HEK293T (cell line): ENCODE data around the gene ATF3.

Experiments used
- CTCF ChIA-PET: fragments of 350-600 bp; formaldehyde crosslinking; extraction: SDS; loops from one replicate; lab custom pipeline; 2021; ENCODE audit warnings: antibody characterized with exemption, inconsistent platforms; lab: Yijun Ruan, JAX
- POLR2A ChIA-PET: fragments of 350-600 bp; formaldehyde crosslinking; extraction: SDS; loops from one replicate; lab custom pipeline; 2020; ENCODE audit warnings: antibody characterized with exemption, inconsistent platforms; lab: Yijun Ruan, JAX
- DNase-seq: peaks from one replicate; pipeline ENCODE4 v3.0.0; 2012; ENCODE audit warnings: mixed read lengths; ENCODE audit errors: extremely low spot score
- ARNT ChIP-seq: fragments of 450-650 bp; IDR thresholded peaks from 2 replicates; pipeline ENCODE4 v1.6.1; 2017; ENCODE audit warnings: mild to moderate bottlenecking
- BHLHE40 ChIP-seq: fragments of 450-650 bp; IDR thresholded peaks from 2 replicates; pipeline ENCODE4 v1.6.1; 2016; ENCODE audit warnings: mild to moderate bottlenecking, moderate library complexity, borderline replicate concordance
- CTBP1 ChIP-seq: fragments of 450-650 bp; IDR thresholded peaks from 2 replicates; pipeline ENCODE4 v1.6.1; 2016; ENCODE audit warnings: borderline replicate concordance
- ELF4 ChIP-seq: fragments of 450-650 bp; IDR thresholded peaks from 2 replicates; pipeline ENCODE4 v1.6.1; 2017; ENCODE audit warnings: antibody characterized with exemption
- FOXA1 ChIP-seq: fragments of 450-650 bp; IDR thresholded peaks from 2 replicates; pipeline ENCODE4 v1.6.1; 2016; ENCODE audit warnings: mild to moderate bottlenecking
- FOXK2 ChIP-seq: fragments of 450-650 bp; IDR thresholded peaks from 2 replicates; pipeline ENCODE4 v1.6.1; 2016; ENCODE audit warnings: mild to moderate bottlenecking
- FOXM1 ChIP-seq: fragments of 450-650 bp; IDR thresholded peaks from 2 replicates; pipeline ENCODE4 v1.6.1; 2017; ENCODE audit warnings: mild to moderate bottlenecking, borderline replicate concordance
- HDGF ChIP-seq: fragments of 450-650 bp; IDR thresholded peaks from 2 replicates; pipeline ENCODE4 v1.6.1; 2017; ENCODE audit warnings: antibody characterized with exemption, borderline replicate concordance
- L3MBTL2 ChIP-seq: fragments of 450-650 bp; conservative IDR thresholded peaks from 2 replicates; pipeline ENCODE4 v1.6.1; 2016; ENCODE audit warnings: mild to moderate bottlenecking
- LEF1 ChIP-seq: fragments of 450-650 bp; IDR thresholded peaks from 2 replicates; pipeline ENCODE4 v1.6.1; 2017; ENCODE audit warnings: mild to moderate bottlenecking, borderline replicate concordance
- NFRKB ChIP-seq: fragments of 450-650 bp; IDR thresholded peaks from 2 replicates; pipeline ENCODE4 v1.6.1; 2016; ENCODE audit warnings: mild to moderate bottlenecking, moderate library complexity
- SP1 ChIP-seq: fragments of 450-650 bp; IDR thresholded peaks from 2 replicates; pipeline ENCODE4 v1.6.1; 2017
- SUZ12 ChIP-seq: fragments of 450-650 bp; IDR thresholded peaks from 2 replicates; pipeline ENCODE4 v1.6.1; 2016; ENCODE audit warnings: mild to moderate bottlenecking
- TARDBP ChIP-seq: fragments of 450-650 bp; IDR thresholded peaks from 2 replicates; pipeline ENCODE4 v1.6.1; 2016
- ZNF384 ChIP-seq: fragments of 450-650 bp; IDR thresholded peaks from 2 replicates; pipeline ENCODE4 v1.6.1; 2016
- TF ChIP-seq, protein P1 (sequence below): fragments of 450-650 bp; IDR thresholded peaks from 2 replicates; pipeline ENCODE4 v1.6.1; 2016

ATF3 gene

DNA sequence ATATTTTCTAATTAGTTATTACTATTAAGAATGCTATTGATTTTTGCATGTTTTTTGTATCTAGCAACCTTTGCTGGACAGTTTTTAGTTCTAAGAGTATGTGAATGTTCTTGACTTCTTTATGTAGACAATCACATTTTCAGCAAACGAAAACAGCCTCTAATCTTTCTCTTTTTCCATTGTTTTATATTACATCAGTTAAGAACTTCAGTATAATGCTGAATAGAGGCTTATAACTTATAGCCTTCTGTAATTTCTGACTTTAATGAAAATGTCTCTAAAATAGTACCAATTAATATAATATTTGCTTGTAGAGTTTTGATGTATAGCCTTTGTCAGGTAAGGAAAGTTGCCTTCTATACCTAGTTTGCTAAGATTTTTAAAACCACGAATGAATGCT is 33.2 kb upstream of the ATF3 start:
- CTCF ChIA-PET: interaction anchor here (0.8 kb wide), 1 partner anchor 8 kb away, joined by 3 read pairs; no protein-coding TSS in a partner anchor

DNA sequence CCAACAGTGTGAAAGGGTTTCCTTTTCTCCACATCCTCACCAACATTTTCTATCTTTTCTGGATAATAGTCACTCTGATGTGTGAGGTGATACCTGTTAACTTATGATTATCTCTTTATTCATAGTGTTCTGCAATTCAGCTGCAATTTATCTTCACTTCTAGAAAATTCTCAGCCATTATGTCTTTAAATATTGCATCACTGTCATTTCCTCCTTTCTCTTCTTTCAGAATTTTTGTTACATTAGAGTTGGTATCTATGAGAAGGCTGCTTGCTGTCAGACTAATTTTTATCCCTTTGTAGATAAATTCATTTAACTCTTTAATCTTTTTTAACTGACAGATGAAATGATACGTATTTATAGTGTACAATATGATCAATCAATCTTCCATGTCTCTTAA is 30.5 kb upstream of the ATF3 start:
- no peak for DNase-seq
- ChIA-PET POLR2A (interaction anchor here (2.7 kb wide), 1 partner anchor 30 kb away, joined by 9 read pairs; the partner anchor contains the start of gene ATF3), CTCF (interaction anchor here (1.0 kb wide), 1 partner anchor 10 kb away, joined by 4 read pairs; no protein-coding TSS in a partner anchor)
- TF ChIP-seq ELF4 (no peak), SUZ12 (no peak), LEF1 (no peak), NFRKB (no peak), ZNF384 (no peak), BHLHE40 (no peak), ARNT (no peak), SP1 (no peak), FOXM1 (no peak), TARDBP (no peak), FOXA1 (no peak), FOXK2 (no peak), CTBP1 (no peak), HDGF (no peak), L3MBTL2 (no peak)
- TF ChIP-seq, protein P1, sequence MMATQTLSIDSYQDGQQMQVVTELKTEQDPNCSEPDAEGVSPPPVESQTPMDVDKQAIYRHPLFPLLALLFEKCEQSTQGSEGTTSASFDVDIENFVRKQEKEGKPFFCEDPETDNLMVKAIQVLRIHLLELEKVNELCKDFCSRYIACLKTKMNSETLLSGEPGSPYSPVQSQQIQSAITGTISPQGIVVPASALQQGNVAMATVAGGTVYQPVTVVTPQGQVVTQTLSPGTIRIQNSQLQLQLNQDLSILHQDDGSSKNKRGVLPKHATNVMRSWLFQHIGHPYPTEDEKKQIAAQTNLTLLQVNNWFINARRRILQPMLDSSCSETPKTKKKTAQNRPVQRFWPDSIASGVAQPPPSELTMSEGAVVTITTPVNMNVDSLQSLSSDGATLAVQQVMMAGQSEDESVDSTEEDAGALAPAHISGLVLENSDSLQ: no peak

More for the DNA sequence above, 33.2 kb upstream of the ATF3 start:
- POLR2A ChIA-PET: interaction anchor here (1.1 kb wide), 1 partner anchor 33 kb away, joined by 3 read pairs; the partner anchor contains the start of gene ATF3
- no peak for TF ChIP-seq TARDBP
- TF ChIP-seq BHLHE40: no peak
- no peak for TF ChIP-seq LEF1
- TF ChIP-seq L3MBTL2: no peak
- TF ChIP-seq NFRKB: no peak
- no peak for TF ChIP-seq CTBP1
- no peak for TF ChIP-seq SUZ12
- TF ChIP-seq, protein P1: no peak
- TF ChIP-seq SP1: no peak
- TF ChIP-seq FOXA1: no peak
- TF ChIP-seq FOXK2: no peak
- no peak for TF ChIP-seq FOXM1
- DNase-seq: no peak

DNA sequence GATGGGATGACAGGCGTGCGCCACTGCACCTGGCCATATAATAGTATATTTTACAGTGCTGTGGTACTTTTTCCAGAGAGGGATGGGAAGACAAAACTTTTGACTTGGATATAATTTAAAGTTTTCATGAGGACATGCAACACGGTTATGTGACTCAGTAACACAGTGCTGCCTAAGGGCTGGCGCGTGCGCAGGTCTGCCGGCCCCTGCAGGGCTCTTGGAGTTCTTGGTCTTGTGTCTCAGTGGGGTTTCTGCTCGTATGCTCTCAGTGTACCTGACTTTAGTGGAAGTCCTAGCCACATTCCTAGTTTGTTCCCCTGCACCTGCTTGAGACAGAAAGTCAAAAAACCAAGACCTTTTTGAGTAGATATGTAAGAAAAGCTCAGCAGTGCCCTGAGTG is 27.5 kb upstream of the ATF3 start:
- CTCF ChIA-PET: no interaction called here
- POLR2A ChIA-PET: no interaction called here
- no peak for TF ChIP-seq CTBP1
- no peak for TF ChIP-seq FOXK2
- no peak for TF ChIP-seq L3MBTL2
- no peak for TF ChIP-seq HDGF
- TF ChIP-seq LEF1: no peak
- no peak for TF ChIP-seq TARDBP
- no peak for TF ChIP-seq FOXM1
- TF ChIP-seq, protein P1: no peak
- TF ChIP-seq ARNT: no peak
- no peak for DNase-seq

DNA sequence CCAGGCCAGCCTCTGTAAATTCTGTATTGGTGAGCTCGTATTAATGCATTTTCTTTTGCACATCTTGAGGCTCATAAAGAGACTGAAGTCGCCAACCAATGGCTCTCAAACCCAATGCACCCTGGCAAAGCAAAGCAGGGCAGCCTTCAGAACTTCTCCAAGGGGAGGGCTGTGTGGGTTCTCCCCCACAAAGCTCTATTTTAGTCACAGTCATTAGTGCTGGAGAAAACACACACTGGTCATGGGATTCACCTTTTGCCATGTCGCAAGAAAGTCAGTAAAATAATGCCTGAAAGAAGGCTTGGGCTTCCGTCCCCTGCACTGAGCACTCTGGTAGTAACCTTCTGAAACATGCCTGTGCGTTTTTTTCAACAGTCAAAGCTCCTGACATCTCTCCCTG is 26.3 kb upstream of the ATF3 start:
- TF ChIP-seq, protein P1: no peak
- TF ChIP-seq SP1: no peak
- TF ChIP-seq LEF1: no peak
- no peak for TF ChIP-seq TARDBP
- no peak for TF ChIP-seq SUZ12
- no peak for TF ChIP-seq FOXA1
- TF ChIP-seq HDGF: no peak
- no peak for TF ChIP-seq L3MBTL2
- TF ChIP-seq BHLHE40: no peak
- TF ChIP-seq CTBP1: no peak
- TF ChIP-seq FOXM1: no peak
- DNase-seq: no peak
- ChIA-PET POLR2A (interaction anchor here (1.0 to 3.3 kb wide), 2 partner anchors 26 to 29 kb away, joined by 5 to 14 read pairs; partner anchors contain the start of gene ATF3), CTCF (no interaction called here)

DNA sequence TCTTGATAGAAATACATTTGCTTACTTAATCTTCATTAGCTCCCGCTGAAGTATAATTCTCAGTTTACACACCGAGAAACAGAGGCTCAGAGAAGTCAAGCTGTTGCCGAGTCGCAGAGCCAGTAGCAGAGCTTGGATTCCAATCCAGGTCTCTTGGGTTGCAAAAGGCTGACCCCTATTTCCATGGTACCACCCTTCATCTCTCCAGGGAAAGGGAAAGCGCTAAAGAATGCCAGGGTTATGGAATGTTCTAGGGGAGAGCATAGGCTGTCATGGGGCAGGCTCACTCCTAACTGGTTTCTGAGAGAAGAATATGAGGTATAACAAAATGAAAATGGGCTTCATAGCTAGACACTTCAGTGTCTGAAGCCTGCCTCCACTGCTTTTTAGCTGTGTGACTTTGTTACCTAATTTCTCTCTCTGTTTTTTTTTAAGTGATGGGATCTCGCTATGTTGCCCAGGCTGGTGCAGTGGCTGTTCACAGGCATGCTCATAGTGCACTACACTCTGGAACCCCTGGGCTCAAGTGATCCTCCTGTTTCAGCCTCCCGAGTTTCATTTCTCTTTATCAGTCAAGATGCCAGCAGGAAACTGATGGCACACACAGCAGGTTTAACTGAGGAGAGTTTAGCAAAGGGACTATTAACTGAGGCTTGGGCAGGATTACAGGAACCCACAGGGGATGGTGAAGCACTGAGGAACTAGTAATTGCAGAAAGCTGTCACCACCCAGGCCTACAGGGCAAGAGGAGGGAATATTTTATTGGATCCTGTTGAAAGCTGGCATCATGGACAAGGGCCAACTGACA is 25.5 kb upstream of the ATF3 start:
- CTCF ChIA-PET: interaction anchor here (0.6 to 0.9 kb wide), 2 partner anchors 106 to 512 kb away, joined by 3 to 7 read pairs; no protein-coding TSS in a partner anchor

More for the DNA sequence above, 25.5 kb upstream of the ATF3 start:
- POLR2A ChIA-PET: interaction anchor here (0.6 to 3.3 kb wide), 5 partner anchors 16 to 28 kb away, joined by 3 to 14 read pairs (median 3); partner anchors contain the start of gene ATF3
- DNase-seq: no peak
- TF ChIP-seq SP1: no peak
- TF ChIP-seq BHLHE40: no peak
- TF ChIP-seq LEF1: no peak
- no peak for TF ChIP-seq FOXM1
- no peak for TF ChIP-seq ARNT
- no peak for TF ChIP-seq CTBP1
- TF ChIP-seq, protein P1: no peak
- no peak for TF ChIP-seq FOXA1
- TF ChIP-seq ELF4: no peak
- TF ChIP-seq NFRKB: no peak
- TF ChIP-seq SUZ12: no peak
- no peak for TF ChIP-seq ZNF384
- TF ChIP-seq FOXK2: no peak
- TF ChIP-seq TARDBP: no peak
- no peak for TF ChIP-seq HDGF
- no peak for TF ChIP-seq L3MBTL2
